Neuronal stem cell (in vitro differentiated cells): ENCODE data around the gene TLCD3B.

Experiments used
- DNase-seq: peaks from one replicate; pipeline ENCODE4 v3.0.0-alpha.2; 2013; ENCODE audit warnings: low spot score
- H2AFZ ChIP-seq: one replicate; pipeline ENCODE4 v1.6.1; 2013; ENCODE audit warnings: mild to moderate bottlenecking, low read length, inconsistent platforms
- H2AK5ac ChIP-seq: 2 replicates; pipeline ENCODE4 v1.6.1; 2013; ENCODE audit warnings: low read depth, mild to moderate bottlenecking, inconsistent platforms, low read length, moderate library complexity, mixed read lengths
- H2BK120ac ChIP-seq: 2 replicates; pipeline ENCODE4 v1.6.1; 2013; ENCODE audit warnings: low read depth, mild to moderate bottlenecking, inconsistent platforms, low read length, moderate library complexity, mixed read lengths
- H2BK12ac ChIP-seq: one replicate; pipeline ENCODE4 v1.6.1; 2013; ENCODE audit warnings: low read length, inconsistent platforms
- H2BK15ac ChIP-seq: 2 replicates; pipeline ENCODE4 v1.6.1; 2013; ENCODE audit warnings: mild to moderate bottlenecking, low read length, inconsistent platforms, mixed read lengths
- H2BK5ac ChIP-seq: one replicate; pipeline ENCODE4 v1.6.1; 2013; ENCODE audit warnings: inconsistent platforms, mild to moderate bottlenecking, low read length, moderate library complexity
- H3K14ac ChIP-seq: one replicate; pipeline ENCODE4 v1.6.1; 2013; ENCODE audit warnings: low read length, inconsistent platforms
- H3K18ac ChIP-seq: 2 replicates; pipeline ENCODE4 v1.6.1; 2013; ENCODE audit warnings: low read length, inconsistent platforms
- H3K23ac ChIP-seq: 2 replicates; pipeline ENCODE4 v1.6.1; 2013; ENCODE audit warnings: low read depth, mild to moderate bottlenecking, mixed read lengths, low read length, inconsistent platforms; ENCODE audit not compliant: poor library complexity
- H3K27ac ChIP-seq: replicated peaks from 3 replicates; pipeline ENCODE4 v1.5.1; 2013; ENCODE audit warnings: low read length, inconsistent platforms
- H3K27me3 ChIP-seq, 3 experiments: 2 replicates each; pipeline ENCODE4 v1.6.1; 2013; ENCODE audit warnings: low read length in 3 of 3, mild to moderate bottlenecking in 2 of 3, inconsistent platforms in 1 of 3, low read depth in 1 of 3, mixed read lengths in 1 of 3, moderate library complexity in 1 of 3; ENCODE audit not compliant: control insufficient read depth in 3 of 3, insufficient read depth in 3 of 3
- H3K36me3 ChIP-seq, 2 donors: replicated peaks in 1 of 2; 2 replicates each; pipeline ENCODE4 v1.6.1; 2013; ENCODE audit warnings: low read length in 2 of 2; ENCODE audit not compliant: control insufficient read depth in 2 of 2, insufficient read depth in 2 of 2
- H3K4ac ChIP-seq: 2 replicates; pipeline ENCODE4 v1.6.1; 2013; ENCODE audit warnings: inconsistent platforms, mild to moderate bottlenecking, low read length, moderate library complexity
- H3K4me1 ChIP-seq, 2 donors: 1 replicate in 1 of 2; 2 replicates in 1 of 2; pipeline ENCODE4 v1.6.1; 2013; ENCODE audit warnings: low read length in 2 of 2, low read depth in 1 of 2; ENCODE audit not compliant: control insufficient read depth in 2 of 2, insufficient read depth in 1 of 2
- H3K4me2 ChIP-seq: one replicate; pipeline ENCODE4 v1.6.1; 2013; ENCODE audit warnings: mild to moderate bottlenecking, low read length, inconsistent platforms; ENCODE audit not compliant: insufficient read depth, poor library complexity, severe bottlenecking
- H3K4me3 ChIP-seq, 2 donors: 2 replicates each; pipeline ENCODE4 v1.5.1; 2013; ENCODE audit warnings: low read length in 2 of 2, mild to moderate bottlenecking in 2 of 2, inconsistent platforms in 1 of 2, moderate library complexity in 1 of 2
- H3K79me1 ChIP-seq: one replicate; pipeline ENCODE4 v1.6.1; 2013; ENCODE audit warnings: low read depth, mild to moderate bottlenecking, inconsistent platforms, low read length, moderate library complexity
- H3K9ac ChIP-seq: one replicate; pipeline ENCODE4 v1.6.1; 2013; ENCODE audit warnings: mild to moderate bottlenecking, low read depth, low read length, inconsistent platforms; ENCODE audit not compliant: poor library complexity
- H3K9me3 ChIP-seq, 2 donors: replicated peaks in 1 of 2; 2 replicates each; pipeline versions ENCODE3 to v1.6.1; 2013; ENCODE audit warnings: low read length in 2 of 2, mild to moderate bottlenecking in 2 of 2, inconsistent platforms in 1 of 2, low read depth in 1 of 2, mixed read lengths in 1 of 2, moderate library complexity in 1 of 2; ENCODE audit not compliant: control insufficient read depth in 2 of 2, insufficient read depth in 1 of 2
- H4K8ac ChIP-seq: one replicate; pipeline ENCODE4 v1.6.1; 2013; ENCODE audit warnings: low read depth, mild to moderate bottlenecking, inconsistent platforms, low read length, moderate library complexity
- H4K91ac ChIP-seq: one replicate; pipeline ENCODE4 v1.6.1; 2013; ENCODE audit warnings: low read length, low read depth, mild to moderate bottlenecking, inconsistent platforms; ENCODE audit not compliant: poor library complexity
- WGBS, 2 donors: extraction: QIAGEN DNeasy Blood & Tissue Kit; methylation state at CpG; one replicate each; pipeline ENCODE4 v1.1.7; 2013; ENCODE audit warnings: missing lambda C conversion rate in 2 of 2, mixed read lengths in 1 of 2; ENCODE audit not compliant: insufficient read length in 2 of 2, insufficient replicate concordance in 1 of 2; ENCODE audit errors: extremely low coverage in 2 of 2; 5-methylcytosine and 5-hydroxymethylcytosine counted together

TLCD3B gene

GRCh38 chr16:30040221-30040620 is 9.2 kb upstream of the TLCD3B start:
- Histone ChIP-seq H2BK120ac (no peak overlapping the region), H3K18ac (no peak overlapping the region), H3K9me3 (peaks cover 0 to under 1% of the 10 kb centered on the region in 2 donors), H3K4me3 (no peak overlapping the region), H3K36me3 (no peaks in the 10 kb centered on the region), H3K9ac (no peak overlapping the region), H3K27me3 (peaks cover 0 to 1% (median 0%) of the 10 kb centered on the region in 3 experiments), H2AFZ (no peak overlapping the region), H2AK5ac (no peak overlapping the region), H3K4me2 (no peak overlapping the region), H4K8ac (no peak overlapping the region), H3K4ac (no peak overlapping the region), H2BK5ac (no peak overlapping the region), H4K91ac (no peak overlapping the region), H3K27ac (no peak overlapping the region), H3K4me1 (peaks cover 0 to under 1% of the 10 kb centered on the region in 2 donors), H3K23ac (no peak overlapping the region), H3K79me1 (peaks cover 3% of the 10 kb centered on the region), H3K14ac (no peak overlapping the region), H2BK15ac (no peak overlapping the region), H2BK12ac (no peak overlapping the region)
- no peak for DNase-seq
- no CpG with 5 or more reads among the region's 5 CpGs for WGBS, 2 donors

- no peak overlapping the region for H3K4me2 ChIP-seq
- H3K4me1 ChIP-seq = peaks cover 12 to 23% of the 10 kb centered on the region in 2 donors
- H2BK120ac ChIP-seq = no peak overlapping the region
- no peak overlapping the region for H4K8ac ChIP-seq
- H2BK5ac ChIP-seq = no peak overlapping the region
- H3K27ac ChIP-seq = no peak overlapping the region
- H3K4me3 ChIP-seq = no peak overlapping the region
- no peak overlapping the region for H2BK12ac ChIP-seq
- H3K27me3 ChIP-seq = peaks cover 0 to 13% (median 2%) of the 10 kb centered on the region in 3 experiments
- no peak overlapping the region for H3K4ac ChIP-seq
- H4K91ac ChIP-seq = no peak overlapping the region
- peaks cover 2% of the 10 kb centered on the region for H3K79me1 ChIP-seq
- no peak overlapping the region for H3K18ac ChIP-seq
- no peak overlapping the region for H3K23ac ChIP-seq
- H3K9me3 ChIP-seq = no peaks in the 10 kb centered on the region
- no peak overlapping the region for H3K9ac ChIP-seq
- no peak overlapping the region for H2AFZ ChIP-seq
- H2AK5ac ChIP-seq = no peak overlapping the region
- no CpG with 5 or more reads among the region's 7 CpGs for WGBS, 2 donors
- peak overlapping the region; percentile 5 for H2BK15ac ChIP-seq
- no peaks in the 10 kb centered on the region for H3K36me3 ChIP-seq
- no peak overlapping the region for H3K14ac ChIP-seq
- no peak for DNase-seq
Observed at GRCh38 chr16:30033270-30033669, 2.2 kb upstream of the TLCD3B start.

- Histone ChIP-seq H2BK12ac (no peak overlapping the region), H3K14ac (no peak overlapping the region)
- DNase-seq = peak; percentile 86
Observed at GRCh38 chr16:30032083-30032819, 1.2 kb upstream of the TLCD3B start.

GRCh38 chr16:30031477-30031918 is 427 bp upstream of the TLCD3B start:
- Histone ChIP-seq H3K4me1 (peaks cover 12 to 25% of the 10 kb centered on the region in 2 donors), H3K9me3 (no peaks in the 10 kb centered on the region), H3K79me1 (peaks cover 2% of the 10 kb centered on the region), H4K91ac (no peak overlapping the region), H3K4me2 (peak overlapping the region; percentile 82), H4K8ac (no peak overlapping the region), H2AK5ac (peak overlapping the region; percentile 91), H2BK5ac (peak overlapping the region; percentile 5), H2AFZ (peak overlapping the region; percentile 94), H3K9ac (peak overlapping the region; percentile 66), H3K36me3 (peaks cover 0 to 4% of the 10 kb centered on the region in 2 donors), H3K14ac (peak overlapping the region; percentile 14), H3K4ac (peak overlapping the region; percentile 13), H2BK15ac (peak overlapping the region; percentile 84), H3K4me3 (peak overlapping the region; percentile 45 to 75), H3K27me3 (peaks cover 0 to 19% (median 2%) of the 10 kb centered on the region in 3 experiments), H2BK12ac (peak overlapping the region; percentile 51), H2BK120ac (no peak overlapping the region), H3K23ac (peak overlapping the region; percentile 76), H3K27ac (no peak overlapping the region), H3K18ac (peak overlapping the region; percentile 90)
- no CpG with 5 or more reads among the region's 11 CpGs for WGBS, 2 donors
- DNase-seq = no peak

More at GRCh38 chr16:30032083-30032819, 1.2 kb upstream of the TLCD3B start:
- H3K4ac ChIP-seq = no peak overlapping the region
- no peak overlapping the region for H2BK120ac ChIP-seq
- no peak overlapping the region for H2BK15ac ChIP-seq
- H3K23ac ChIP-seq = peak overlapping the region; percentile 23
- H3K4me2 ChIP-seq = no peak overlapping the region
- no peak overlapping the region for H2BK5ac ChIP-seq
- no peaks in the 10 kb centered on the region for H3K36me3 ChIP-seq
- H3K18ac ChIP-seq = no peak overlapping the region
- H4K91ac ChIP-seq = no peak overlapping the region
- no peak overlapping the region for H3K4me3 ChIP-seq
- H3K27me3 ChIP-seq = peaks cover 0 to 14% (median 2%) of the 10 kb centered on the region in 3 experiments
- peaks cover 12 to 25% of the 10 kb centered on the region in 2 donors for H3K4me1 ChIP-seq
- no CpG with 5 or more reads among the region's 12 CpGs for WGBS, 2 donors
- H3K9ac ChIP-seq = no peak overlapping the region
- no peak overlapping the region for H4K8ac ChIP-seq
- H3K79me1 ChIP-seq = peaks cover 2% of the 10 kb centered on the region
- no peak overlapping the region for H3K27ac ChIP-seq
- peak overlapping the region; percentile 94 for H2AFZ ChIP-seq
- H3K9me3 ChIP-seq = no peaks in the 10 kb centered on the region
- no peak overlapping the region for H2AK5ac ChIP-seq
